Stimulated activated CD8-positive, alpha-beta memory T cell treated with anti-CD3 and anti-CD28 coated beads, Interleukin-4, amount 100 ng/mL, for 1 hour (primary cell): Measurements from ENCODE around the gene LCN1.
"Not testable (repeated sequence)": the region's sequence is repeated elsewhere in the genome, so short reads cannot be mapped to it uniquely, and the experiment has no call there.

Source experiments
- DNase-seq, 2 donors: peaks; one replicate each; pipeline ENCODE4 v3.0.0-alpha.2; 2020; ENCODE audit warnings: low read depth in 2 of 2, low spot score in 1 of 2

Gene LCN1

DNA sequence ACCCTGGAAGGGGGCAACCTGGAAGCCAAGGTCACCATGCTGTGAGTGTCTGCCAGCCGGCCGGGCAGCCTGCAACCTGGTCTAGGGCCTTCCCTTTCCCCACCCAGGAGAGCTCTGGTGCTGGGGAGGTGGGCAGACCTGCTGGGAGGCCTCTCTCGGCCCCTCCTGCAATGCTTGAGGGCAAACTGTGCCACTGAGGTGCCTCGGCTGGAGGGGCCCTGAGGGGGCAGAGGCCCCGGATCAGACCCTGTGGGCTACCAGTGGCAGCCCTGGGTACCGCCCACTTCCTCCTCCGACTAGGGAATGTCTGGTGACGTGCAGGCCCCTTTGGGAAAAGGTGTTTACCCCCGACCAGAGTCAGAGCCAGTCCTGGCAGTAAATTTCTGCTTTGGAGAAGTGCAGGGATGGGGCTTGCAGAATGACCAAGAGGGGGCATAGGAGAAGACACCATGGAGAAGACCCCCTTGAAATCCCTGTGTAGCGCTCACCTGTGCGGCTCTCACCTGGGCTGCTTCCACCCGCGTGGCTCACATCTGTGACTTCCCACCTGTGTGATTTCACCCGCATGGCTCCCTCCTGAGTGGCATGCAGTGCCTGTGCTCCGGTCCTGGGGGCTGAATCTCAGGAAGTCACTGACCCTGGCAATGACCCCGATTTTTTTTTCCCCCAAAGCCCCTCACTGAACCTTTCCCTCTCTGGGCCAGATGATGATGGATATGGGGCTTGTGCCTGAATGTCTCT, 1.1 kb downstream of the LCN1 start:
- DNase-seq: no peak

GRCh38 chr9:135522931-135523330, 1.7 kb downstream of the LCN1 start:
- no peak for DNase-seq

- DNase-seq: no peak
Measured at GRCh38 chr9:135523521-135524129, 2.4 kb downstream of the LCN1 start.

DNA sequence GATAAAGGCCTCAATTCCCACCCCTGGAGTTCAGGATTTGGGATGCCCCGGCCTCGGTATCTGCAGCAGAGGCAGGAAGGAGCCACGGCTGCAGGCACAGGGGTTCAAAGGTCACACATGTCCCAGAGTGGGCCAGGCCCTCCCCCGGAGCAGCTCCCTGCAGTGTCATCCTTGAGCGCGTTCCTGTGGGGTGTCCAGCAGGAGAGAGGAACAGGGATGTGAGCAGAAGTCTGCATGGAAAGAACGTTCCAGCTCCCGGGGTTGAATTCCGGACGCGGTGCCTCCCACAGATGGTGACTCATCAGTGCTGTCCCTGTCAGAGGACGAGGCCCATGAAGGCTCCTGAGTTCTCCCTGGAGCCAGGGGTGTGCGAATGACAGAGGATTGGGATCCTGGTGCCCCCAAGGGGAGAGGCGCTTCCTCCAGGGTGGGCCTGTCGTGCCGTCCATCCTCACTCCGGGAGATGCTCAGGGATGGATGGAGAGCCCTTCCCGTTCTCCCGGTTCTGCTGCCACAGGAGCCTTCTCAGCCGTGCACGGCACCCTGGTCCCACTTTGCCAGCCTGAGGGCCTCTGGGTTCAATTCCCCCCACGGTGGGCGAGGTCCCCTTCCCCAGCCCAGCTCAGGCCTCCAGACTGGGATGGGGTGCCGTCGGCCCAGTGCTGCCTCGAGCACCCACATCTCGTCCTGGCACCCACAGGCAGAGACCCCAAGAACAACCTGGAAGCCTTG, 3.1 kb downstream of the LCN1 start:
- DNase-seq: no peak

DNA sequence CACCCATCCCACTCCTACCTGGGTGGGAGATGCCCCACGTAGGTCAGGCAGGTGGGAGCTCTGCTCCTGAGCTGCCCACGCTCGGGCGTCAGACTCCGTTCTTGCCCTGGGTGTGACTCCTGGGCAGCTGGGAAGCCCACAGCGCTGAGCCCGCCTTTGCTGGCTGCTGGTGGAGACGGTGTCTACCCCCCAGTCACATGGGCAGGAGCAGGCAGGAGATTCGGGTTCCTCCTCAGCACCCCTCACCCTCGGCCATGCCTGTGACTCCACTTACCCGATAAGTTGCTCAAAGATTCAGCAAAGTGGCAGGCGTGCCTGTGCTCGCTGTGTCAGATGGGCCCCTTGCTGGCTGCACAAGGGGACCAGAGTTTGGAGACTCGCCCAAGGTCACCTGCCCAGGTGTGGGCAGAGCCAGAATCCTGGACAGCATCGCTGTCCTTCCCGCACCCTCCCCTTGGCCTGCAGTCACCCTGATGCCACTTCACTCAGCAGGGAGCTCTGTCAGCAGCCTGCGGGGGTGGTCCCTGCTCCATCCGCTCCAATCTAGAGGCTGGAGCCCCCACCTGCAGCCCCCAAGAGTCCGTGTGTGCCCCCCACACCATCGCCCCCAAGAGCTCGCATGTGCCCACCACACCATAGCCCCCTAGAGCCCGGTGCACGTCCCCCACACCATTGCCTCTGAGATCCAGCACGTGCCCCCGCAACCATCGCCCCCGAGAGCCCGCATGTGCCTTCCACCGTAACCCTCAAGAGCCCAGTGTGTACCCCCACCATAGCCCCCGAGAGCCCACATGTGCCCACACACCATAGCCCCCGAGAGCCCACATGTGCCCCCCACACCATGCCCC, 4.2 kb downstream of the LCN1 start:
- DNase-seq: no peak

GRCh38 chr9:135526089-135526729, 5.0 kb downstream of the LCN1 start:
- no peak for DNase-seq

GRCh38 chr9:135526730-135527571, 5.7 kb downstream of the LCN1 start:
- DNase-seq: no peak

DNA sequence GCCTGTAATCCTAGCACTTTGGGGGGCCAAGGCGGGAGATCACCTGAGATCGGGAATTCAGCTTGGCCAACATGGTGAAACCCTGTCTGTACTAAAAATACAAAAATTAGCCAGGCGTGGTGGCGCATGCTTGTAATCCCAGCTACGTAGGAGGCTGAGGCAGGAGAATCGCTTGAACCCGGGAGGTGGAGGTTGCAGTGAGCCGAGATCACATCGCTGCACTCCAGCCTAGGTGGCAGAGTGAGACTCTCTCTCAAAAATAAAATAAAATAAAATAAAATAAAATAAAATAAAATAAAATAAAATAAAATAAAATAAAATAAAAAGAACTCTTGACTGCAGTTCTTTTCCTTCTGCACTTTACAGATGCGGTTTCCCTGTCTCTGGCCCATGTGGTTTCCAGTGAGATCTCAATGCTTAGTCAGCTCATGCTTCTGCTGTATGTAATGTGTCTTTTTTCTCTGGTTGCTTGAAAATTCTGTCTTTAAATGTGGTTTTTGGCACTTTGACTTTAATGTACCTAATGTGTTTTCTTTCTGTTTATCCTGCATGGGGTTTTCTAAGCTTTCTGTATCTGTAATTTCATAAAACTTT, 7.7 kb downstream of the LCN1 start:
- DNase-seq: not testable (repeated sequence)

GRCh38 chr9:135530146-135530545, 8.9 kb downstream of the LCN1 start:
- no peak for DNase-seq

GRCh38 chr9:135531096-135531495, 9.9 kb downstream of the LCN1 start:
- DNase-seq: no peak

DNA sequence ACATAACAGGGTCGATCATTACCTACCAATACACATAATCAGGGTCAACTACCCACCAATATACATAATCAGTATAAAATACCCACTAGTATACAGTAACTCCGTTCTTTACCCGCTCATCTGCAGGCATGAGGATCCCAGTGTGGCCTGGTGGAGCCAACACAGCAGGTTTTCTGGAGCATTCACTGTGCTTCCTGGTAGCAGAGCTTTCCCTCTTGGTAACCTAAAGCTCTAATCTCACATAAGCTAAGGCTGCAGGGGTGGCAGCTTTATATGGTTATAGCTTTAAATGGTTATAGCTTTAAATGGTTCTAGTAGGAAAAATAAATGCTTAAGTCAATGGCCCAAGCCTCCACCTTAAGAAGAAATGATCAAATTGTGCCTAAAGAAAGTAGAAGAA, 11.9 kb downstream of the LCN1 start:
- no peak for DNase-seq

- no peak for DNase-seq
Measured at GRCh38 chr9:135533674-135534073, 12.4 kb downstream of the LCN1 start.

- DNase-seq: not testable (repeated sequence)
Measured at GRCh38 chr9:135534192-135534711, 13.0 kb downstream of the LCN1 start.

- not testable (repeated sequence) for DNase-seq
Measured at GRCh38 chr9:135534826-135535225, 13.6 kb downstream of the LCN1 start.

- not testable (repeated sequence) for DNase-seq
Measured at GRCh38 chr9:135535631-135536030, 14.4 kb downstream of the LCN1 start.

GRCh38 chr9:135536216-135536615, 15.0 kb downstream of the LCN1 start:
- no peak for DNase-seq

GRCh38 chr9:135543262-135543894, 22.1 kb downstream of the LCN1 start:
- not testable (repeated sequence) for DNase-seq

GRCh38 chr9:135544981-135545635, 23.9 kb downstream of the LCN1 start:
- DNase-seq: no peak
